WTC11 (cell line): ENCODE results near the gene ZFP62. TPM values are rescaled to one million over a fixed set of nuclear protein-coding genes. Genes with fewer than 3 reads are reported as not detected.

ENCODE experiments used
- ATAC-seq: fragments of 200-7000 bp; cut with Tn5 transposase; 2 replicates; pipeline ENCODE4 v1.10.0; 2021; ENCODE audit warnings: mild to moderate bottlenecking, moderate library complexity
- CTCF ChIA-PET: fragments of 300-600 bp; sonication (Branson Sonifier 250); formaldehyde crosslinking; loops from one replicate; lab custom pipeline; 2021; ENCODE audit warnings: antibody characterized with exemption; lab: Charles Lee
- POLR2A ChIA-PET: fragments of 350-600 bp; sonication (Branson Sonifier 250); formaldehyde crosslinking; loops from one replicate; lab custom pipeline; 2021; ENCODE audit warnings: antibody characterized with exemption; lab: Charles Lee
- DNase-seq: peaks from one replicate; pipeline ENCODE4 v3.0.0; 2021; ENCODE audit warnings: low spot score
- H3K27ac Mint-ChIP-seq: 2 replicates; pipeline ENCODE4 v1.8.0; 2021; ENCODE audit warnings: mixed read lengths
- H3K27me3 Mint-ChIP-seq: 2 replicates; pipeline ENCODE4 v1.8.0; 2021; ENCODE audit warnings: low read depth, mild to moderate bottlenecking, moderate library complexity, mixed read lengths
- H3K36me3 Mint-ChIP-seq: 2 replicates; pipeline ENCODE4 v1.8.0; 2021; ENCODE audit warnings: mixed read lengths
- H3K4me1 Mint-ChIP-seq: 2 replicates; pipeline ENCODE4 v1.8.0; 2022; ENCODE audit warnings: mixed read lengths
- H3K4me3 Mint-ChIP-seq: 2 replicates; pipeline ENCODE4 v1.8.0; 2021; ENCODE audit warnings: mild to moderate bottlenecking, moderate library complexity, mixed read lengths
- H3K9me3 Mint-ChIP-seq: 2 replicates; pipeline ENCODE4 v1.8.0; 2021; ENCODE audit warnings: mixed read lengths
- ATF3 ChIP-seq: sonication (generic); formaldehyde crosslinking; conservative IDR thresholded peaks from 2 replicates; pipeline ENCODE4 v1.8.1; 2022; ENCODE audit warnings: mild to moderate bottlenecking, missing genetic modification reagents
- E2F1 ChIP-seq: sonication (generic); formaldehyde crosslinking; IDR thresholded peaks from 2 replicates; pipeline ENCODE4 v1.8.0; 2022; ENCODE audit warnings: mild to moderate bottlenecking, missing genetic modification reagents
- ELF4 ChIP-seq: sonication (generic); formaldehyde crosslinking; IDR thresholded peaks from 2 replicates; pipeline ENCODE4 v1.8.1; 2022; ENCODE audit warnings: low read depth, mild to moderate bottlenecking, moderate library complexity, missing genetic modification reagents
- EMX1 ChIP-seq: fragments of 250-450 bp; sonication (Bioruptor Pico); IDR thresholded peaks from 2 replicates; pipeline ENCODE4 v1.8.0; 2021; ENCODE audit warnings: mild to moderate bottlenecking
- ETV6 ChIP-seq: sonication (generic); formaldehyde crosslinking; IDR thresholded peaks from 2 replicates; pipeline ENCODE4 v1.8.1; 2022; ENCODE audit warnings: mild to moderate bottlenecking, missing genetic modification reagents
- FOXP4 ChIP-seq: sonication (generic); formaldehyde crosslinking; IDR thresholded peaks from 2 replicates; pipeline ENCODE4 v1.8.0; 2022; ENCODE audit warnings: mild to moderate bottlenecking, missing genetic modification reagents
- HMGXB4 ChIP-seq: sonication (generic); formaldehyde crosslinking; IDR thresholded peaks from 2 replicates; pipeline ENCODE4 v1.8.1; 2023; ENCODE audit warnings: mild to moderate bottlenecking, moderate library complexity, missing genetic modification reagents
- NR2C2 ChIP-seq: sonication (generic); formaldehyde crosslinking; IDR thresholded peaks from 2 replicates; pipeline ENCODE4 v1.8.0; 2022; ENCODE audit warnings: mild to moderate bottlenecking, missing genetic modification reagents
- SP1 ChIP-seq: sonication (generic); formaldehyde crosslinking; conservative IDR thresholded peaks from 2 replicates; pipeline ENCODE4 v1.8.1; 2022; ENCODE audit warnings: missing genetic modification reagents
- USF1 ChIP-seq: sonication (generic); formaldehyde crosslinking; IDR thresholded peaks from 2 replicates; pipeline ENCODE4 v1.8.0; 2022; ENCODE audit warnings: mild to moderate bottlenecking, missing genetic modification reagents
- USF2 ChIP-seq: sonication (generic); formaldehyde crosslinking; IDR thresholded peaks from 2 replicates; pipeline ENCODE4 v1.8.1; 2023; ENCODE audit warnings: mild to moderate bottlenecking, missing genetic modification reagents, moderate library complexity
- ZNF232 ChIP-seq: sonication (generic); formaldehyde crosslinking; IDR thresholded peaks from 2 replicates; pipeline ENCODE4 v1.8.0; 2022; ENCODE audit warnings: mild to moderate bottlenecking, missing genetic modification reagents
- ZNF263 ChIP-seq: sonication (generic); formaldehyde crosslinking; IDR thresholded peaks from 2 replicates; pipeline ENCODE4 v1.8.1; 2022; ENCODE audit warnings: low read depth, mild to moderate bottlenecking, moderate library complexity, missing genetic modification reagents
- ZNF281 ChIP-seq: sonication (generic); formaldehyde crosslinking; IDR thresholded peaks from 2 replicates; pipeline ENCODE4 v1.8.0; 2023; ENCODE audit warnings: mild to moderate bottlenecking, missing genetic modification reagents
- total RNA-seq: library from RNA; stranded (reverse); gene quantifications from 3 replicates; pipeline ENCODE4 v1.2.3, GENCODE V29; 2021

Gene ZFP62
- total RNA-seq, 1 experiment from 2014 or later, result 41.2 TPM

- TF ChIP-seq FOXP4 (CRISPR knock-in tag) (peak; percentile 53), HMGXB4 (peak; percentile 56; the same call in 1 of the 2 replicates), E2F1 (CRISPR knock-in tag) (0 out of 2 replicates have a peak, but pooled peaks have one; percentile 46), ATF3 (CRISPR knock-in tag) (no peak), ZNF232 (CRISPR knock-in tag) (peak; percentile 18; the same call in 1 of the 2 replicates), ETV6 (CRISPR knock-in tag) (peak; percentile 64), ELF4 (CRISPR knock-in tag) (peak; percentile 74; the same call in 1 of the 2 replicates), SP1 (peak; percentile 80), ZNF281 (peak; percentile 91), EMX1 (CRISPR knock-in tag) (no peak), ZNF263 (CRISPR knock-in tag) (no peak)
- TF ChIP-seq, all 79 proteins: peak for 15
These were observed 50.7 kb downstream of the ZFP62 start (continued) for GRCh38 chr5:180810210-180810958.

- Mint-ChIP-seq H3K9me3 (no peaks in the 10 kb centered on the region), H3K27ac (peak overlapping the region; percentile 98), H3K27me3 (no peaks in the 10 kb centered on the region), H3K4me3 (peak overlapping the region; percentile 69), H3K36me3 (peaks cover 16% of the 10 kb centered on the region), H3K4me1 (peaks cover 61% of the 10 kb centered on the region)
- ChIA-PET CTCF (interaction anchor here (0.9 to 1.5 kb wide), 4 partner anchors 10 to 191 kb away, joined by 3 to 7 read pairs (median 4); no protein-coding TSS in a partner anchor), POLR2A (interaction anchor here (1.2 kb wide), 1 partner anchor 22 kb away, joined by 15 read pairs; no protein-coding TSS in a partner anchor)
- DNase-seq (no peak), ATAC-seq (peak; percentile 67)
- peak; percentile 64 for TF ChIP-seq USF2 (CRISPR knock-in tag)
- no peak for TF ChIP-seq NR2C2 (CRISPR knock-in tag)
- TF ChIP-seq USF1 (CRISPR knock-in tag), result 0 out of 2 replicates have a peak, but pooled peaks have one; percentile 1
These were observed 51.5 kb downstream of the ZFP62 start for GRCh38 chr5:180809403-180810209.
